ENCODE results near the gene PIP5KL1.
A peak's percentile ranks its signal among the peaks of the same experiment; 100 is the strongest.

The PIP5KL1 gene

GRCh38 chr9:127971357-127972235 lies 41.0 kb upstream of the PIP5KL1 start:
- H3F3A ChIP-seq (ENCODE audit: insufficient read depth, low read length): peaks cover 41% of the 10 kb centered on the region
- peak overlapping the region; percentile 93 for H3K4me2 ChIP-seq (ENCODE audit: low read depth, low read length)
- H3K9me2 ChIP-seq (replicated peaks; ENCODE audit: insufficient read depth, low read length): no peaks in the 10 kb centered on the region
- peak overlapping the region; percentile 78 for H3K9ac ChIP-seq (ENCODE audit: low read length)
- H3K79me2 ChIP-seq (ENCODE audit: low read length): peaks cover 85% of the 10 kb centered on the region
- no peaks in the 10 kb centered on the region for H3K36me3 ChIP-seq (replicated peaks; ENCODE audit: insufficient read depth, low read length)
- peaks cover 69% of the 10 kb centered on the region for H3K4me1 ChIP-seq (ENCODE audit: low read length)
- no peaks in the 10 kb centered on the region for H3K27me3 ChIP-seq (replicated peaks; ENCODE audit: insufficient read depth, low read length)
- H3K4me3 ChIP-seq (ENCODE audit: low read length): peak overlapping the region; percentile 58
- H2AFZ ChIP-seq (ENCODE audit: low read length): no peak overlapping the region
- no peaks in the 10 kb centered on the region for H3K9me3 ChIP-seq (replicated peaks; ENCODE audit: insufficient read depth, low read length)
- H4K20me1 ChIP-seq (ENCODE audit: insufficient read depth, low read length): no peaks in the 10 kb centered on the region
- TF ChIP-seq EZH2 (optimal IDR thresholded peaks at IDR 0.05; ENCODE audit: low read depth, low read length): no peak
- no peak for TF ChIP-seq EZH2phosphoT487 (IDR thresholded peaks at IDR 0.05; ENCODE audit: low read length)
- no peak for TF ChIP-seq CTCF (IDR thresholded peaks at IDR 0.05; ENCODE audit: low read length)
- peak; percentile 48 for DNase-seq
- H3K27ac ChIP-seq (ENCODE audit: low read length): peak overlapping the region; percentile 99

GRCh38 chr9:127970401-127971313 lies 40.1 kb upstream of the PIP5KL1 start:
- Histone ChIP-seq H4K20me1 (ENCODE audit: insufficient read depth, low read length) (no peaks in the 10 kb centered on the region), H3K9ac (ENCODE audit: low read length) (peak overlapping the region; percentile 78), H3K27ac (ENCODE audit: low read length) (peak overlapping the region; percentile 99), H3K9me2 (replicated peaks; ENCODE audit: insufficient read depth, low read length) (no peaks in the 10 kb centered on the region), H3K79me2 (ENCODE audit: low read length) (peaks cover 85% of the 10 kb centered on the region), H3F3A (ENCODE audit: insufficient read depth, low read length) (peaks cover 41% of the 10 kb centered on the region), H3K9me3 (replicated peaks; ENCODE audit: insufficient read depth, low read length) (no peaks in the 10 kb centered on the region), H3K27me3 (replicated peaks; ENCODE audit: insufficient read depth, low read length) (no peaks in the 10 kb centered on the region), H3K4me1 (ENCODE audit: low read length) (peaks cover 64% of the 10 kb centered on the region), H2AFZ (ENCODE audit: low read length) (0 out of 2 replicates have a peak overlapping the region, but pooled peaks have one; percentile 32), H3K4me3 (ENCODE audit: low read length) (peak overlapping the region; percentile 58), H3K4me2 (ENCODE audit: low read depth, low read length) (peak overlapping the region; percentile 93), H3K36me3 (replicated peaks; ENCODE audit: insufficient read depth, low read length) (no peaks in the 10 kb centered on the region)
- TF ChIP-seq EZH2 (optimal IDR thresholded peaks at IDR 0.05; ENCODE audit: low read depth, low read length) (no peak), EZH2phosphoT487 (IDR thresholded peaks at IDR 0.05; ENCODE audit: low read length) (no peak), CTCF (IDR thresholded peaks at IDR 0.05; ENCODE audit: low read length) (peak; percentile 6; the same call in 1 of the 2 replicates)
- peak; percentile 94 for DNase-seq

- no peak overlapping the region for H3K4me3 ChIP-seq (ENCODE audit: low read length)
- no peaks in the 10 kb centered on the region for H3K9me3 ChIP-seq (replicated peaks; ENCODE audit: insufficient read depth, low read length)
- no peaks in the 10 kb centered on the region for H3K27me3 ChIP-seq (replicated peaks; ENCODE audit: insufficient read depth, low read length)
- H3K4me2 ChIP-seq (ENCODE audit: low read depth, low read length): peak overlapping the region; percentile 93
- H3K9ac ChIP-seq (ENCODE audit: low read length): no peak overlapping the region
- no peaks in the 10 kb centered on the region for H3K9me2 ChIP-seq (replicated peaks; ENCODE audit: insufficient read depth, low read length)
- peaks cover 83% of the 10 kb centered on the region for H3K79me2 ChIP-seq (ENCODE audit: low read length)
- peaks cover 41% of the 10 kb centered on the region for H3F3A ChIP-seq (ENCODE audit: insufficient read depth, low read length)
- TF ChIP-seq EZH2phosphoT487 (IDR thresholded peaks at IDR 0.05; ENCODE audit: low read length) (no peak), EZH2 (optimal IDR thresholded peaks at IDR 0.05; ENCODE audit: low read depth, low read length) (no peak)
- H4K20me1 ChIP-seq (ENCODE audit: insufficient read depth, low read length): no peaks in the 10 kb centered on the region; the same call in 1 of the 2 replicates
- no peaks in the 10 kb centered on the region for H3K36me3 ChIP-seq (replicated peaks; ENCODE audit: insufficient read depth, low read length)
- no peak for DNase-seq
- no peak overlapping the region; the same call in 1 of the 2 replicates for H3K27ac ChIP-seq (ENCODE audit: low read length)
- no peak overlapping the region for H2AFZ ChIP-seq (ENCODE audit: low read length)
- peaks cover 53% of the 10 kb centered on the region for H3K4me1 ChIP-seq (ENCODE audit: low read length)
Measured at GRCh38 chr9:127968700-127969383, 38.3 kb upstream of the PIP5KL1 start.

All from MM.1S (cell line).